Lung (tissue), 16 donors: ENCODE measurements around the gene KRTCAP2. TPM values are rescaled to one million over a fixed set of nuclear protein-coding genes. Genes with fewer than 3 reads are reported as not detected.
"Not testable (repeated sequence)": the region's sequence is repeated elsewhere in the genome, so short reads cannot be mapped to it uniquely, and the experiment has no call there.

Source experiments
- ATAC-seq: fragments of 200-7000 bp; cut with Tn5 transposase; one replicate; pipeline ENCODE4 v1.9.1; 2020; ENCODE audit warnings: moderate number of reproducible peaks; ENCODE audit not compliant: insufficient read depth, low FRiP score
- DNase-seq, 3 donors: peaks; one replicate each; pipeline ENCODE4 v3.0.0-alpha.2; 2013 to 2017
- H3K27ac ChIP-seq, 2 donors: one replicate each; pipeline ENCODE4 v1.5.1; 2013; ENCODE audit warnings: mild to moderate bottlenecking in 2 of 2, moderate library complexity in 2 of 2, control low read depth in 1 of 2, inconsistent platforms in 1 of 2, low read depth in 1 of 2, low read length in 1 of 2
- H3K27me3 ChIP-seq, 3 donors: one replicate each; pipeline ENCODE4 v1.5.1; 2013; ENCODE audit warnings: low read length in 2 of 3; ENCODE audit not compliant: control insufficient read depth in 3 of 3, insufficient read depth in 3 of 3
- H3K36me3 ChIP-seq, 4 donors: one replicate each; pipeline ENCODE4 v1.5.1; 2013; ENCODE audit warnings: low read length in 4 of 4, mild to moderate bottlenecking in 1 of 4, moderate library complexity in 1 of 4; ENCODE audit not compliant: control insufficient read depth in 4 of 4, insufficient read depth in 4 of 4
- H3K4me1 ChIP-seq, 5 donors: one replicate each; pipeline ENCODE4 v1.5.1; 2013; ENCODE audit warnings: low read length in 5 of 5, mild to moderate bottlenecking in 2 of 5, moderate library complexity in 1 of 5; ENCODE audit not compliant: control insufficient read depth in 5 of 5, insufficient read depth in 5 of 5
- H3K4me3 ChIP-seq: one replicate; pipeline ENCODE4 v1.5.1; 2013; ENCODE audit warnings: mild to moderate bottlenecking, control low read depth, moderate library complexity
- H3K9ac ChIP-seq, 2 donors: one replicate each; pipeline ENCODE4 v1.5.1; 2013; ENCODE audit warnings: low read length in 2 of 2, control low read depth in 1 of 2; ENCODE audit not compliant: insufficient read depth in 1 of 2
- H3K9me3 ChIP-seq, 4 donors: one replicate each; pipeline ENCODE4 v1.5.1; 2013; ENCODE audit warnings: low read length in 3 of 4, mild to moderate bottlenecking in 1 of 4, moderate library complexity in 1 of 4; ENCODE audit not compliant: control insufficient read depth in 4 of 4, insufficient read depth in 3 of 4
- CTCF ChIP-seq: IDR thresholded peaks from 2 replicates; pipeline ENCODE4 v1.5.1; 2012; ENCODE audit warnings: mild to moderate bottlenecking; ENCODE audit errors: control extremely low read depth, extremely low read depth
- WGBS, 2 donors: extraction: QIAGEN DNeasy Blood & Tissue Kit; methylation state at CpG; one replicate each; pipeline ENCODE4 v1.1.7; 2013; 5-methylcytosine and 5-hydroxymethylcytosine counted together
- long read RNA-seq, 5 donors: transcript quantifications; one replicate each; lab custom pipeline, GENCODE V29; 2026
- polyA plus RNA-seq, 2 donors: library from polyadenylated mRNA; stranded (reverse); fragments of 200-250 nt; gene quantifications; one replicate each; pipeline ENCODE4 v1.2.1, GENCODE V29; 2013
- total RNA-seq, 2 donors: library from RNA; depleted of rRNA in 1 of 2; stranded (reverse); fragments of >200 nt in 1 of 2; gene quantifications; one replicate each; pipeline ENCODE4 v1.2.1, GENCODE V29; 2014 to 2021
- donor health status: control.
- donor health status: control.
- donor health status: Bipolar disorder and iron deficiency.
- donor health status: healthy.
- donor health status: DM: yes; HTN: yes; CAD: no.

The KRTCAP2 gene
- total RNA-seq (100 to 1,000 TPM in 1 of 2 donors, 10 to 100 TPM in 1; 58.2 to 162 TPM), polyA plus RNA-seq (100 to 1,000 TPM; 218 to 592 TPM)
- long read RNA-seq, donor 1, transcript KRTCAP2-201 (5 exons, 552 nt): minor isoform, 66 of 149 reads
- long read RNA-seq, donor 1, transcript KRTCAP2-206 (4 exons, 785 nt): major isoform, 75 of 149 reads
- long read RNA-seq, donor 1, partial matches to known transcripts: 6 of 149 reads
- long read RNA-seq, donor 1, other reads (novel, unspliced or antisense): 0 of 149 reads
- long read RNA-seq, donor 2, transcript KRTCAP2-201 (5 exons, 552 nt): major isoform, 33 of 66 reads
- long read RNA-seq, donor 2, transcript KRTCAP2-206 (4 exons, 785 nt): minor isoform, 32 of 66 reads
- long read RNA-seq, donor 2, partial matches to known transcripts: 0 of 66 reads
- long read RNA-seq, donor 2, other reads (novel, unspliced or antisense): 0 of 66 reads
- long read RNA-seq, donor 3, transcript KRTCAP2-201 (5 exons, 552 nt): major isoform, 54 of 90 reads
- long read RNA-seq, donor 3, transcript KRTCAP2-206 (4 exons, 785 nt): minor isoform, 35 of 90 reads
- long read RNA-seq, donor 3, partial matches to known transcripts: 0 of 90 reads
- long read RNA-seq, donor 3, other reads (novel, unspliced or antisense): 0 of 90 reads
- long read RNA-seq, donor 4, transcript KRTCAP2-206 (4 exons, 785 nt): major isoform, 39 of 75 reads
- long read RNA-seq, donor 4, transcript KRTCAP2-201 (5 exons, 552 nt): minor isoform, 35 of 75 reads
- long read RNA-seq, donor 4, partial matches to known transcripts: 0 of 75 reads
- long read RNA-seq, donor 4, other reads (novel, unspliced or antisense): 0 of 75 reads
- long read RNA-seq, donor 5, transcript KRTCAP2-201 (5 exons, 552 nt): major isoform, 103 of 174 reads
- long read RNA-seq, donor 5, transcript KRTCAP2-206 (4 exons, 785 nt): minor isoform, 68 of 174 reads
- long read RNA-seq, donor 5, partial matches to known transcripts: 0 of 174 reads
- long read RNA-seq, donor 5, other reads (novel, unspliced or antisense): 0 of 174 reads

GRCh38 chr1:155172732-155173477, at the start of gene KRTCAP2:
Gene KRTCAP2, minus strand, starts transcription at chr1:155173304. Its CDS starts 80 bp downstream, at chr1:155173224.
- peaks cover 0 to 17% (median 8%) of the 10 kb centered on the region in 4 donors for H3K36me3 ChIP-seq
- peaks cover 0 to 30% (median 3%) of the 10 kb centered on the region in 5 donors for H3K4me1 ChIP-seq
- H3K9me3 ChIP-seq: no peaks in the 10 kb centered on the region
- DNase-seq: peak; percentile 96 to 97 (median 96)
- WGBS, 2 donors: 1% methylated on average over 52 to 57 of the region's 57 CpGs
- H3K27me3 ChIP-seq: no peaks in the 10 kb centered on the region
- peak; percentile 92 for TF ChIP-seq CTCF
- peak within 1 kb of the TSS; percentile 54 for H3K4me3 ChIP-seq
- H3K9ac ChIP-seq: peak within 1 kb of the TSS; percentile 61 to 80
- ATAC-seq: peak; percentile 79
- H3K27ac ChIP-seq: peak within 1 kb of the TSS; percentile 80 to 90

GRCh38 chr1:155220211-155220965, 47.3 kb upstream of the KRTCAP2 start:
- H3K27ac ChIP-seq, H3K4me3 ChIP-seq, DNase-seq, H3K36me3 ChIP-seq, ATAC-seq, H3K4me1 ChIP-seq, H3K27me3 ChIP-seq, H3K9me3 ChIP-seq, H3K9ac ChIP-seq: not testable (repeated sequence)
- 63 to 85% methylated on average over 10 of the region's 10 CpGs for WGBS, 2 donors

GRCh38 chr1:155219592-155220031, 46.5 kb upstream of the KRTCAP2 start:
- H3K4me1 ChIP-seq: peaks cover 0 to 2% (median 0%) of the 10 kb centered on the region in 5 donors
- H3K4me3 ChIP-seq: no peak overlapping the region
- no peak for ATAC-seq
- no peaks in the 10 kb centered on the region for H3K27me3 ChIP-seq
- 0 to 3% methylated on average over 1 of the region's 1 CpG for WGBS, 2 donors
- no peaks in the 10 kb centered on the region for H3K9me3 ChIP-seq
- peak overlapping the region in 1 of 2 donors; percentile 15 for H3K27ac ChIP-seq
- DNase-seq: peak; percentile 24 to 46 (median 33)
- no peak overlapping the region for H3K9ac ChIP-seq
- peaks cover 0 to 4% (median 0%) of the 10 kb centered on the region in 4 donors for H3K36me3 ChIP-seq
- TF ChIP-seq CTCF: no peak
